ENCODE results near the gene SVIL.
"Not testable (repeated sequence)": the region's sequence is repeated elsewhere in the genome, so short reads cannot be mapped to it uniquely, and the experiment has no call there.

SVIL gene

GRCh38 chr10:29516309-29516932, 118.3 kb downstream of the SVIL start:
- DNase-seq (ENCODE audit: low read depth in 2 of 2): not testable (repeated sequence)

GRCh38 chr10:29515879-29516278, 118.9 kb downstream of the SVIL start:
- DNase-seq (ENCODE audit: low read depth in 2 of 2): not testable (repeated sequence)

DNA sequence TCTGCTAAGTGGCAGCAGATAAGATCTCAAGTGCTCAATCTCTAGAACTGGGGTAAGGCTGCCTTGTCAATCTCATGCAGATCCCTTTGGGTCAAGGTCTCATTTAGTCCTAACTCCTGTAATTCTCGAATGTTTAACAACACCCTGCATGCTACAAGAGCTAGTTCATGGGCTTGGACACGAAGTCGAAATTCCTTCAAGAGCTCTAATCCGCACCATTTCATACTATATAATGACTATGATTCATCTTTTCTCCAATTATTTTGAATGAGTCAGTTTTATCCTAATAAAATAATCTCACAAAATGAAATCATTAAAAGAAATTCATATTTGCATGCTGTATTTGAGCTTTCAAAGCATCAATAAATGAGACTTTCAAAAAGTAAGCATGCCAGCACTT, 119.7 kb downstream of the SVIL start:
- DNase-seq (ENCODE audit: low read depth in 2 of 2): not testable (repeated sequence)

DNA sequence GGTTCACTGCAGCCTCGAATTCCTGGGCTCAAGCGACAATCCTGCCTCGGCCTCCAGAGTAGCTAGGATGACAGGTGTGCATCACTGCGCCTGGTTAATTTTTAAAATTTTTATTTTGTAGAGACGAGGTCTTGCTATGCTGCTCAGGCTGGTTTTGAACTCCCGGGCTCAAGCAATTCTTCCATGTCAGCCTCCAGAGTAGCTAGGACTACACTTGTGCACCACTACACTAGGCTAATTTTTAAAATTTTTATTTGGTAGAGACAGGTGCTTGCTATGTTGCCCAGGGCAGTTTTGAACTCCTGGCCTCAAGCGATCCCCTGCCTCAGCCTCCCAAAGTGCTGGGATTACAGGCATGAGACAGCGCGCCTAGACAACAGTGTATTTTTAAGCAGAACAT, 120.5 kb downstream of the SVIL start:
- DNase-seq (ENCODE audit: low read depth in 2 of 2): no peak

DNA sequence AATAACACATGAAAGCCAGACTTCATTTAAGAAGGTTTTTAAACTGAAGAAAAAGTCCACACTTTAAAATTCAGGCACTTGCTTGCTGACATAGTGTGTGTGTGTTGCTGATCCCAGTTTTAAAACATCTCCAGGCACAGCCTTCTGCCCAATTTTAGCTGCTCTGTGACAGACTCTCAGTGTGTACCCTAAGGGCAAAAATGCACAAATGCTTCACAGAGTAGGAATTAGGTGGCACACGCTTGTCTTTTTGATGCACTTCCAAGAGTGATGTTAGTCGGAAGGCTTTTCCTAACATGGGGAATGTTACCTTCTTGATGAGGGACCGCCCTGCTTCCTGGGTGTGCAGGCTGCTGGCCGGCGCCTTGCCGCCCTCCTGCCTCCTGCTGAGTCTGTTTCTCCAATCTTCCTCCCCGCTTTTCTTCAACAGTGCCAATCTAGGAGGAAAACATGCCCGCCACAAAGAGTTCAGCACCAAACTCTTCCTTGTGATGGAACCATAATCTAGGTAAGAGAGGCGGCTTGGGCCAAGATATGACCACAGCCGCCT, 122.3 kb downstream of the SVIL start:
- DNase-seq (ENCODE audit: low read depth in 2 of 2): no peak

DNA sequence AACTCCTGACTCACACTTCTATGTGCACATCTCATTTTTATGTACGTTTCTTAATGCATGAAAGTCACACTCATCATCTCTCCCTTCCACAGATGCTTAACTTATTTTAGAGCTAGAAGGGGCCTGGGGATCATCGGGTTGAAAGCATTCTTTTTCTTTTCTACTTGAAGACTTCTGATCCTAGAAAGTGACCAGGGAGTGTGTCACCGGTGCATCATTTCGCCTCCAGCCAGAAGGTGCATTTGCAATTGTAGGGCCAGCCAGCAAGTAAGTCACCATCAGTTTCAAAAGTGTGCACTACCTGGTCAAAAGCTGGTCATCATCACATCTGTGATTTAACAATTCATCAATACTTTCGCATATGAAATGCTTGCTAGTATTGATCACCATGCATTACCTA, 123.0 kb downstream of the SVIL start:
- not testable (repeated sequence) for DNase-seq (ENCODE audit: low read depth in 2 of 2)

- not testable (repeated sequence) for DNase-seq (ENCODE audit: low read depth in 2 of 2)
Measured at GRCh38 chr10:29510483-29511157, 124.2 kb downstream of the SVIL start.

- no peak for DNase-seq (ENCODE audit: low read depth in 2 of 2)
Measured at GRCh38 chr10:29508554-29509244, 126.1 kb downstream of the SVIL start.

- DNase-seq (ENCODE audit: low read depth in 2 of 2): not testable (repeated sequence)
Measured at GRCh38 chr10:29507750-29508149, 127.0 kb downstream of the SVIL start.

DNA sequence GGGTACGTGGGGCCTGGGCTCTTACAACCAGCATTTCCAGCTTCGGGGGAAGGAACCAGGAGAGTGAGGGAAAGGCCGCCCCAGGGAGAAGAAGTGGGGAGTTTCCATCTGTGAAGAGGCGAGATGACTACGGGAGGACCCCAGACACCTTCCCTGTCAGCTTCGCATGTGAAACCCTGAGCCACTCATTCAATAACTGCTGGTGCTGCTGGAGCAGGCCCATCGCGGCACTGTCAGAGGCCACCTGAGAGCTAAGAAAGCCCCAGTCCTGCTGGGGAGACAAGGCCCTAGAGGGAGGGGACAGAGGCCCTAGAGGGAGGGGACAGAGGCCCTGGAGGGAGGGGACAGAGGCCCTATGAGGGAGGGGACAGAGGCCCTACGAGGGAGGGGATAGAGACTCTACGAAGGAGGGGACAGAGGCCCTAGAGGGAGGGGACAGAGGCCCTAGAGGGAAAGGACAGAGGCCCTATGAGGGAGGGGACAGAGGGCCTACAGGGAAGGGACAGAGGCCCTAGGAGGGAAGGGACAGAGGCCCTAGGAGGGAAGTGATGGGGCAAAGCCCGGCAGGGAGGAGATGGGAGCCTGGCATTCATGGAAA, 128.3 kb downstream of the SVIL start:
- DNase-seq (ENCODE audit: low read depth in 2 of 2): not testable (repeated sequence)

- no peak for DNase-seq (ENCODE audit: low read depth in 2 of 2)
Measured at GRCh38 chr10:29502351-29502750, 132.4 kb downstream of the SVIL start.

GRCh38 chr10:29501692-29502091, 133.1 kb downstream of the SVIL start:
- DNase-seq (ENCODE audit: low read depth in 2 of 2): no peak

DNA sequence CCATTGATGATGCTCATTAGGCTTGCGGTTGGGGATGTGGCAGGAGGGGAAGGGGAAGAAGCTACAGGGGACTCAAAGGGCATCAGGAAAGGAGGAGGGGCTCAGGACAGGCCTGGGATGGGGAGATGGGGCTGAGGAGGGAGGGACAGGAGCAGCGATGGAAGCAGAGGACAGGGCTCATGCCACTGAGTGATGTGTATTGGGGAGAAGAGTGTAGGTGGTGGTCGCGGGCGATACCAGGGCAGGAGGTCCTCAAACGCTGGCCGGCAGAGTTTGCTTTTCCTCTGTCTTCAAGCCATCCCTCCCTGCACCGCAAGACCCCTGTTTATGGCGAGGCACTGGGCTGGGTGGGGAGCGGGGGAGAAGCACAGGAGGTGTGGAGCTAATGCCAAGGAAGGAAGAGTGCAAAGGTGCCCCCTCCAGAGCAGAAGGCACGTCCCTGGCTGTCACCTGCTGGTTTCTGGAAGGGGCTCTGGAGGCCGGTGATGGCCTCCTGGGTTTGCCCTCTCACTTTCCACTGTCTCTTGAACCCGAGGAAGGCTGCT, 134.7 kb downstream of the SVIL start:
- DNase-seq (ENCODE audit: low read depth in 2 of 2): no peak

GRCh38 chr10:29496341-29497162, 138.2 kb downstream of the SVIL start:
- peak; percentile 56 to 68 for DNase-seq (ENCODE audit: low read depth in 2 of 2)

- DNase-seq (ENCODE audit: low read depth in 2 of 2): no peak
Measured at GRCh38 chr10:29495366-29495765, 139.4 kb downstream of the SVIL start.

DNA sequence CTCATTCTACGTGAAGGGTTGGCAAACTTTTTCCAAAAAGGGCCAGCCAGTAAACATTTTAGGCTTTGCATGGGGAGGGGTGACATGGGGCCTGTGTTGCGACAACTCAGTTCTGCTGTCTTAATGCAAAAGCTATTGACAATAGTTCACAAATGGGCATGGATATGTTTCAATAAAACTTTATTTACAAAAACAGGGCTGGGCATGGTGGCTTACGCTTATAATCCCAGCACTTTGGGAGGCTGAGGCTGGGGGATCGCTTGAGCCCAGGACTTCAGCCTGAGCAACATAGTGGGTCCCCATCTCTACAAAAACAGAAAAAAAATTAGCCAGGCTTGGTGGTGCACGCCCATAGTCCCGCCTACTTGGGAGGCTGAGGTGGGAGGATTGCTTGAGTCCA, 141.1 kb downstream of the SVIL start:
- DNase-seq (ENCODE audit: low read depth in 2 of 2): no peak

- DNase-seq (ENCODE audit: low read depth in 2 of 2): no peak
Measured at GRCh38 chr10:29492774-29493173, 142.0 kb downstream of the SVIL start.

- DNase-seq (ENCODE audit: low read depth in 2 of 2): no peak
Measured at GRCh38 chr10:29491918-29492317, 142.9 kb downstream of the SVIL start.

- not testable (repeated sequence) for DNase-seq (ENCODE audit: low read depth in 2 of 2)
Measured at GRCh38 chr10:29490781-29491280, 143.9 kb downstream of the SVIL start.

DNA sequence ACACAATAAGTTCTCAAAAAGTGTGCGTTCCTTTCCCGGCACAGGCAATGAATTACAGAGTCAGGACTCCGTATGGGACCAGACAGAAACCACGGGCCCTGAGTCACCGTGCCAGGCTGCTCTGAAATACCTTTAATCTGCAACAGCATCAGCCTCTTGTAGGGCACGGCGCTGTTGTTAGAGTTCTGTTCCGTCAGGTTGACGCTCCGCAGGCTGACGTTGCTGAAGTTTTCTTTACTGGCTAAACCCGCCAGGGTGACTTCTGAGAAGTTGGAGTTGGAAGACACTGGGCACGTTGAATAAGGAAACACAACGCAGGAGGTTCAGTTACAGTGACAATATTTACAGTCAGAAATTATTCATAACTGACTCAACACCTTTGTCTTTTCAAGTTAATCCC, 146.3 kb downstream of the SVIL start:
- not testable (repeated sequence) for DNase-seq (ENCODE audit: low read depth in 2 of 2)

GRCh38 chr10:29487884-29488266, 146.9 kb downstream of the SVIL start:
- not testable (repeated sequence) for DNase-seq (ENCODE audit: low read depth in 2 of 2)

All from activated CD4-positive, alpha-beta T cell treated with anti-CD3 and anti-CD28 coated beads for 24 hours (primary cell).